ENCODE measurements around the gene NIPSNAP2.
"Not testable (repeated sequence)": the region's sequence is repeated elsewhere in the genome, so short reads cannot be mapped to it uniquely, and the experiment has no call there.

Gene NIPSNAP2

GRCh38 chr7:56048763-56049162 is 84.4 kb downstream of the NIPSNAP2 start:
- H3K4me3 Mint-ChIP-seq, H3K27ac Mint-ChIP-seq, H3K27me3 Mint-ChIP-seq, H3K9me3 Mint-ChIP-seq: not testable (repeated sequence)
- Mint-ChIP-seq H3K4me1 (ENCODE audit: low read depth) (peaks cover 24% of the 10 kb centered on the region), H3K36me3 (ENCODE audit: low read depth) (peaks cover 34% of the 10 kb centered on the region)

Data from stimulated activated naive CD8-positive, alpha-beta T cell treated with anti-CD3 and anti-CD28 coated beads, Interleukin-15, Interleukin-2, amounts not matched to agents 100 ng/mL and 50 ng/mL, for 24 hours (primary cell).